SU-DHL-6 (cell line): Measurements from ENCODE around the gene CBLN1.

ENCODE experiments used
- H2AFZ ChIP-seq: fragments of 200-600 bp; sonication (generic); 2 replicates; pipeline ENCODE4 v1.6.1; 2014; ENCODE audit warnings: low read depth, mild to moderate bottlenecking, moderate library complexity, mixed read lengths, antibody characterized with exemption, low read length; ENCODE audit not compliant: severe bottlenecking
- H3F3A ChIP-seq: fragments of 200-600 bp; shearing (Covaris generic); 2 replicates; pipeline ENCODE4 v1.6.0; 2016; ENCODE audit warnings: antibody characterized with exemption, mild to moderate bottlenecking; ENCODE audit not compliant: insufficient read depth
- H3K27ac ChIP-seq: fragments of 200-600 bp; sonication (generic); 2 replicates; pipeline ENCODE4 v1.5.1; 2016; ENCODE audit warnings: low read depth, mild to moderate bottlenecking, low read length, moderate library complexity, mixed read lengths
- H3K27me3 ChIP-seq: fragments of 200-600 bp; sonication (generic), shearing (Covaris generic); 2 replicates; pipeline ENCODE4 v1.6.0; 2014; ENCODE audit warnings: mild to moderate bottlenecking, low read length
- H3K36me3 ChIP-seq: fragments of 200-600 bp; sonication (generic); 2 replicates; pipeline ENCODE4 v1.6.1; 2014; ENCODE audit warnings: mild to moderate bottlenecking, low read length, mixed read lengths
- H3K4me2 ChIP-seq: fragments of 300-600, 200-600 bp; shearing (Covaris generic), sonication (generic); 2 replicates; pipeline ENCODE4 v1.6.0; 2014; ENCODE audit warnings: low read length, low read depth, mild to moderate bottlenecking; ENCODE audit not compliant: poor library complexity, severe bottlenecking
- H3K4me3 ChIP-seq: fragments of 200-600 bp; sonication (generic); 2 replicates; pipeline ENCODE4 v1.5.1; 2014; ENCODE audit warnings: antibody characterized with exemption, low read length, mild to moderate bottlenecking, mixed read lengths; ENCODE audit not compliant: insufficient read depth, poor library complexity, severe bottlenecking
- H3K79me2 ChIP-seq: fragments of 200-600 bp; sonication (generic); 2 replicates; pipeline ENCODE4 v1.6.1; 2014; ENCODE audit warnings: mild to moderate bottlenecking, low read length, moderate library complexity; ENCODE audit not compliant: insufficient read depth
- H3K9ac ChIP-seq: fragments of 200-600 bp; sonication (generic); 2 replicates; pipeline ENCODE4 v1.7.0; 2014; ENCODE audit warnings: mild to moderate bottlenecking, low read length
- H3K9me2 ChIP-seq: fragments of 200-600 bp; sonication (generic); replicated peaks from 2 replicates; pipeline ENCODE4 v1.6.1; 2014; ENCODE audit warnings: low read length; ENCODE audit not compliant: insufficient read depth
- H3K9me3 ChIP-seq: fragments of 200-600 bp; sonication (generic); 2 replicates; pipeline ENCODE4 v1.6.1; 2014; ENCODE audit warnings: low read length, mixed read lengths; ENCODE audit not compliant: insufficient read depth
- H4K20me1 ChIP-seq: fragments of 200-600 bp; sonication (generic); 2 replicates; pipeline ENCODE4 v1.6.1; 2014; ENCODE audit warnings: low read depth, mild to moderate bottlenecking, antibody characterized with exemption, low read length, moderate library complexity, mixed read lengths
- CTCF ChIP-seq: fragments of 200-600 bp; sonication (generic); IDR thresholded peaks from one replicate; pipeline ENCODE4 v1.5.1; 2017; ENCODE audit warnings: antibody characterized with exemption, mild to moderate bottlenecking, low read length, moderate library complexity; ENCODE audit not compliant: insufficient read depth, poor library complexity, severe bottlenecking
- EZH2phosphoT487 ChIP-seq: fragments of 200-600 bp; sonication (generic), shearing (Covaris generic); conservative IDR thresholded peaks from 2 replicates; pipeline ENCODE4 v1.6.1; 2018; ENCODE audit warnings: mild to moderate bottlenecking, antibody characterized with exemption, low read length, moderate library complexity, mixed read lengths

The CBLN1 gene

GRCh38 chr16:49261930-49262329, 19.7 kb downstream of the CBLN1 start:
- H4K20me1 ChIP-seq = no peaks in the 10 kb centered on the region
- H3K4me3 ChIP-seq = no peak overlapping the region
- TF ChIP-seq CTCF (no peak), EZH2phosphoT487 (no peak)
- H3K9me3 ChIP-seq = no peaks in the 10 kb centered on the region
- H3K4me2 ChIP-seq = no peak overlapping the region
- no peak overlapping the region for H3K27ac ChIP-seq
- no peaks in the 10 kb centered on the region for H3K27me3 ChIP-seq
- no peaks in the 10 kb centered on the region for H3F3A ChIP-seq
- no peaks in the 10 kb centered on the region for H3K36me3 ChIP-seq
- no peak overlapping the region for H2AFZ ChIP-seq
- H3K79me2 ChIP-seq = no peaks in the 10 kb centered on the region
- no peak overlapping the region for H3K9ac ChIP-seq
- H3K9me2 ChIP-seq = no peaks in the 10 kb centered on the region

DNA sequence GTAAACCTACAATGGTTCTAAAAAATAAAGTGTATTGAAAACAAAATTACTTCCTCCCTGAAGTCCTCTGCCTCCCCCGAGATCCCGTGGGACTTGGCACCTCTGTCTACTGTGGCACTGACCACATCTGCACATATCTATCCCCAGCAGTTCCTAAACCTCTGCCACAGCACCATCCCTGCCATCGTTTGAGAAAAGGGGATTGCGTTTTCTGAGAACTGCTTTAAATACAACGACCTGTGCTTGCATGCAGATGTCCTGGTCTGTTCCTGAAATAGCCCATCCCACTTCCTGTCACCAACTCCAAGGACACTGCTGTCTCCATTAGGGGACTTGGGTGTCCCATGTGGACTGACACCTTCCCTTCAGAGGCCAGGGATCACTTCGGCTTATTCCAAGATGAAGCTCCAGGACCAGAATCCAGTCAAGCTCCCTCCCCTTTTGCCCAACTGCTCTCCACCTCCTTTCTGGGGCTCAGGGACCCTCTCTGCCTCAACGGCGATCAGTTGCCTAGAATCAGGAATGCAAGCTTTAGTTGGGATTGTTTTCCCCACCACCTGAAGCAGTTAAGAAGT, 20.6 kb downstream of the CBLN1 start:
- no peaks in the 10 kb centered on the region for H4K20me1 ChIP-seq
- no peaks in the 10 kb centered on the region for H3K9me2 ChIP-seq
- TF ChIP-seq EZH2phosphoT487 = no peak
- TF ChIP-seq CTCF = no peak
- H3K4me3 ChIP-seq = no peak overlapping the region
- no peaks in the 10 kb centered on the region for H3K36me3 ChIP-seq
- no peaks in the 10 kb centered on the region for H3K9me3 ChIP-seq
- H3K9ac ChIP-seq = no peak overlapping the region
- H3K4me2 ChIP-seq = no peak overlapping the region
- no peak overlapping the region for H3K27ac ChIP-seq
- H2AFZ ChIP-seq = no peak overlapping the region
- H3K79me2 ChIP-seq = no peaks in the 10 kb centered on the region
- no peaks in the 10 kb centered on the region for H3F3A ChIP-seq
- 0 out of 2 replicates have a peak, but pooled peaks cover 2% of the 10 kb centered on the region for H3K27me3 ChIP-seq

DNA sequence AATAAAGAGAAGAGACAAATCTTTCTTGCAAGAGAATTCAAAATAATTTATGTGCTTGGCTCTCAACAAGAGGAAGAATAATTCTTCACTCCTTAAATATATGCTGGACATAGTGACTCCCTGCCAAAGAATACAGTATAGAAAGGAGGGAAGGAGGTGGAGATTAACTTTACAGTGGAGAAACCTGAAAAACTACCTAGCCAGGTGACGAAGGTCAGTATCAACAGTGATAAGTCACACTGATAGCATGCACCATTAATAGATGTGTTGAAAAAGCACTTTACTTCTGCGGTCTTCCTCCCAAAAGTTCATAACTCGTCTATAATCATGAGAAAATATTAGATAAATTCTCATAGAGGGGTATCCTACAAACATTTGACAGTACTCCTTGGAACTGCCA, 21.4 kb downstream of the CBLN1 start:
- Histone ChIP-seq H3K9me2 (no peaks in the 10 kb centered on the region), H3K4me2 (no peak overlapping the region), H3K36me3 (no peaks in the 10 kb centered on the region), H4K20me1 (no peaks in the 10 kb centered on the region), H3K27ac (no peak overlapping the region), H3K9ac (no peak overlapping the region), H3K9me3 (no peaks in the 10 kb centered on the region), H3K79me2 (no peaks in the 10 kb centered on the region), H3K27me3 (0 out of 2 replicates have a peak, but pooled peaks cover 2% of the 10 kb centered on the region), H2AFZ (no peak overlapping the region), H3F3A (no peaks in the 10 kb centered on the region), H3K4me3 (no peak overlapping the region)
- no peak for TF ChIP-seq CTCF
- TF ChIP-seq EZH2phosphoT487 = no peak
